IPS-18c (cell line): Measurements from ENCODE around the gene TTC36.
"Not testable (repeated sequence)": the region's sequence is repeated elsewhere in the genome, so short reads cannot be mapped to it uniquely, and the experiment has no call there.

Experiments used
- H3K4me3 ChIP-seq: 2 replicates; pipeline ENCODE4 v1.7.0; 2013; ENCODE audit warnings: low read depth, mild to moderate bottlenecking, low read length, moderate library complexity; ENCODE audit not compliant: insufficient read depth
- H3K9me3 ChIP-seq: one replicate; pipeline ENCODE4 v1.6.1; 2013; ENCODE audit warnings: mild to moderate bottlenecking, low read length, moderate library complexity; ENCODE audit not compliant: control insufficient read depth, insufficient read depth

Gene TTC36

DNA sequence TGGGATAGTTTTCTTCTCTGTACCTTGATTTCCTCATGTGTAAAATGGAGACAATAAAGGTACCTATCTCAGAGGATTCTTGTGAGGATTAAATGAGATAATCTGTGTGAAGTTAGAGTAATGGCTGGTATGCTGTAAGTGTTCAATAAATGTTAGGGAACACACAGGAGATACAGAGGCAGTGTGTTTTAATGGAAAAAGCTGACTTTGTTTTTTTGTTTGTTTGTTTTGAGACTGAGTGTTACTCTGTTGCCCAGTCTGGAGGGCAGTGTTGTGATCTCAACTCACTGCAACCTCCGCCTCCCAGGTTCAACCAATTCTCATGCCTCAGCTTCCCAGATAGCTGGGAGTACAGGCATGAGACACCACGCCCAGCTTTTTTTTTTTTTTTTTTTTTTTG is 42.4 kb downstream of the TTC36 start:
- Histone ChIP-seq H3K9me3 (no peaks in the 10 kb centered on the region), H3K4me3 (no peak overlapping the region)

DNA sequence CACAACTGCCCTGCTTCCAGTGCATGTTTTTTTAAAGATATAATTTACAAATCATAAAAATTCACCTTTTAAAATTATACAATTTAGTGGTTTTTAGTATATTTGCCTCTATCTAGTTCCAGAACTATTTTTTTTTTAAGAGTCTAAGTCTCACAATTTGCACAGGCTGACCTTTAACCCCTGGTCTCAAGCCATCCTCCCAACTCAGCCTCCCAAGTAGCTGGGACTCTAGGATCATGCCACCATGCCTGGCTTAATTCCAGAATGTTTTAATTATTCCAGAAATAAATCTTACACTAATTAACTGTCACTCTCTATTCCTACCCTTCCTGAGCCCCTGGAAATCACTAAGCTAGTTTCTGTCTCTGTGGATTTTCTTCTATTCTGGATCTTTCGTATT is 43.5 kb downstream of the TTC36 start:
- no peak overlapping the region for H3K4me3 ChIP-seq
- H3K9me3 ChIP-seq, result no peaks in the 10 kb centered on the region

DNA sequence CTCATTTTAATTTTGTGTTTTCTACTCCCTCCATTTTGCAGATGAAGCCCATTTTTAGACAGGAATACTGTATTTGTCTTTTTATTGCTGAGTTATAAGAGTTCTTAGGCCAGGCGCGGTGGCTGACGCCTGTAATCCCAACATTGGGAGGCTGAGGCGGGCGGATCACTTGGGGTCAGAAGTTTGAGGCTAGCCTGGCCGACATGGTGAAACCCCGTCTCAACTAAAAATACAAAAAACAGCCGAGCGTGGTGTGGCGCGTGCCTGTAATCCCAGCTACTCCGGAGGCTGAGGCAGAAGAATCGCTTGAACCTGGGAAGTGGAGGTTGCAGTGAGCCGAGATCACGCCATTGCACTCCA is 44.4 kb downstream of the TTC36 start:
- H3K4me3 ChIP-seq, result peak overlapping the region; percentile 97; the same call in 1 of the 2 replicates
- H3K9me3 ChIP-seq, result not testable (repeated sequence)

DNA sequence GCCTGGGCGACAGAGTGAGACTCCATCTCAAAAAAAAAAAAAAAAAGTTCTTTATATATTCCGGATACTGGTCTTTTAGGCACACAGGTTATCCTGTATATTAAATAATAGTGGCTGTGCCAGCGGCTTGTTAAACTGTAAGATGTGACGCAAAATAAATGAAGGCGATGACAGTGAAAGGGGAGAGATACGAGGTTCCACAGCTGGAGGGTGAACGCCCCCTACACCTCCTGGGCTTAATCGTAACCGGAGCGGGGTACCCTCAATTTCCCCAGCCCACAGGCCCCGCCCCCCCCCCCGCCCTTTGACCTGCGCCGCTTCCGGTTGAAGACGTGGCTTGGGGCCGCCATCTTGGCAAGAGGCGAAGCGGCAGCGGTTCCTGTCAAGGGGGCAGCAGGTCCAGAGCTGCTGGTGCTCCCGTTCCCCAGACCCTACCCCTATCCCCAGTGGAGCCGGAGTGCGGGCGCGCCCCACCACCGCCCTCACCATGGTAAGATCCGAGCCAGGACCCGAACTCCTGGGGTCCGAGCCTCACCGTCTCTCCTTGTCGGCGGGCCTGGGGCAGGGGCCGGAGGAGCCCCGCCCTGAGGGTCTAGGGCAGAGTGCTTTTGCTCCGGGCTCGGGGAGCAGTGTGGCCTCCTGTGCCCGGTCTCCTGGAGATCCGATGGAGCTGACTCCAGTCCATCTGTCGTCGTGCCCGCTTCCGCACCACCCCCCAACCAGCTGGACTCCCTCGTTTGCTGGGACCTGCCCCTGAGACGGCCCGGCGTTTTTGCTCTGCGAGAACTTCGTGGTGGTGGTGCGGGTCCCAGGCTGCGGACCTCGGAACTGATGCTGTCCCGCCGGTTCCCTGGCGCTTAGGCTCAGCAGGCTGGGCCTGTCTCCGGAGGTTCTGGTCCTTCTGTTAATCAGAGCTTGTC is 45.0 kb downstream of the TTC36 start, which contains the start of gene ARCN1:
TSS of gene ARCN1 (plus strand) at position 349 of the 920 bp plus-strand sequence. CDS start at position 488, 139 bp downstream.
- Histone ChIP-seq H3K9me3 (no peaks in the 10 kb centered on the region), H3K4me3 (peak within 1 kb of the TSS; percentile 97)

DNA sequence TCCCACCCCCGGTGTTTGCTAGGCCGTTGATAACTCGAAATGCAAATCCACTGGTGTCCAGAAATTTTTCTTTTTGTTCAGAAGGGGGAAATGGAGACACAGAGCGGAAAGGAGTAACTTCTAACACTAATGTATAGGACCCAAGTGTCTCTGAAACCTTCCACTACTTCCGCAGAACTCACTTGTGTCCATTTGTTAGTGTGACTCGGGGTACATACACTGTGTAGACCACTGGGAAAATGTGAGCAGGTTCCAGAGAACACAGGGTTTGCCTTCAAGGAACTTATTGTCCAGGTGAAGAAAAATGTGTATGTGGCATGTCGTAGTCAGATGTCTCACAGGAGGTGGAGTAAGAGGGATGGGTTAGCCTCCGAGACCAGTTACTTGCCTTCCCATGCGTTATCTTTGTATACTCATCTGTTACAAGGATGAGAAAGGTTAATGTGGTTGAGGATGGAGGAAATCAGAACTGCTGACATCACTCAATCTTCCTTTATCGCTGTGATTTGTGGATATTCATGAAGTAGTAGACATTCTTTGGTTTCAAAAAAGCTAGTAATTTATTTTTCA is 45.8 kb downstream of the TTC36 start:
- Histone ChIP-seq H3K4me3 (peak overlapping the region; percentile 97), H3K9me3 (no peaks in the 10 kb centered on the region)

DNA sequence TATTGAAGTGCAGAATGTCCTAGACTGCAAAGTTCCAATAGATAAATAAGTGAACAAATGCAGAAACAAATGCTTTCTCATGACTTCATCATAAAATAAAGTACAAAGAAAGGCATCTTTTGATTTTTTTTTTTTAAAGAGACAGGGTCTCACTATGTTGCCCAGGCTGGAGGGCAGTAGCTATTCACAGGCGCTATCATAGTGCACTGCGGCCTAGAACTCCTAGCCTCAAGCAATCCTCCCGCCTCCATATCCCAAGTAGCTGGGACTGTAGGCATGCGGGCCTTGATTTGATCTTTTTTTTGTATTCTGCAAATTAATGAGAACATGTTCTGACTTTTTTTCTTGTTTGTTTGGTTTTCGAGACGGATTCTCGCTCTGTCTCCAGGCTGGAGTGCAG is 47.4 kb downstream of the TTC36 start:
- H3K4me3 ChIP-seq, result no peak overlapping the region
- H3K9me3 ChIP-seq, result no peaks in the 10 kb centered on the region

DNA sequence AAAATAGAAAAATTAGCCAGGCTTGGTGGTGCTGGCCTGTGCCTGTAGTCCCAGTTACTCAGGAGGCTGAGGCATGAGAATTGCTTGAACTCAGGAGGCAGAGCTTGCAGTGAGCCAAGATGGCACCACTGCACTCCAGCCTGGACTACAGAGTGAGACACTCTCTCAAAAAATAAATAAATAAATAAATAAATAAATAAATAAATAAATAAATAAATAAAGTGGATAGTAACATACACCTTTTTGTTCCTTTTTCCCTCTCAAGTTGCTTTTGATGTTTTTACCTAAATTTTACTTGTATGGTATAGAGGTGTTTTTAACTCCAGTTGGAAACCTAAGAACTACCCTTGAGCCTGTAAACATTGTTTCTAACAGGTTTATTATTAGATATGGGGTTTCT is 50.7 kb downstream of the TTC36 start:
- H3K4me3 ChIP-seq, H3K9me3 ChIP-seq: not testable (repeated sequence)
